Right kidney (tissue), 1 donor: ENCODE results near the gene RAD51B.

Experiments
- DNase-seq: peaks from one replicate; pipeline ENCODE4 v3.0.0-alpha.2; 2016

The RAD51B gene

DNA sequence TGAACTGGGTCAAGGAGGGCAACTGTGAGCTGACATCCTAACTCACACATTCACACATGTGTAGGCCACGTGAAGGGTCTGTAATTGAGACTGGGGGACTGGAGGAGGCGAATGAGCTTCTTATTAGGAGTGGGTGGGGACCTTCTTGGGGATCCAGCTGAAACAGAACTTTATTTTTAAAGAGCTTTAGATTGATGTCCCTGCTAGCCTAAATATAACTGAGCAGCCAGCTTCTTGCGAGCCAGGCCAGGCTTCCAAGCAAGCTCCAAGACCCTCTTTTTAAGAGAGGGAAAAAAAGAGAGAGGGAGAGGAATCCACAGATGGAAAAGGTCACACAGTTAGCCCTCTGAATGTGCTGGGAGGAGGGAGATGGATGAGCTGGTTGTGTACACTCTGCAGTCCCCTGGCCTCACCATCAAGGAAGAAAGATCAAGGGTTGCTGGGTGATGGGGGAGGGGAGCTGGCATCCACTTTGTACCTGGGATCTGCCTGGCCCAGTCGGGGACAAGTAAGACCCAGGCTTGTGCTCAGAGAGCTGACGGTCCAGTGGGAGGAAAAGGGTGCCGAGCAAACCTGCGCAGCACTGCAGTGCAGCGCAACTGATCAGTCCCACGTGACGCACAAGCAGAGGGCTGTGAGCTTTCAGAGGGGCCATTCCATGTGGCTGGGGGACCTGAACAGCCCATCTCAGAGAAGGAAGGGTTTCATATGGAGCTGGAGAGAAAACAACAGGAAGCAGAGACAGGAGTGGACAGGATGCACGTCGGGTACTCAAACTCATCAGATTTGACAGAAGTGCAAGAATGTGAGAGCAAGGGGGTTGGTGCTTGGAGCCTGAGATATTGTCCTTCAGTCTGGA is 818.8 kb downstream of the RAD51B start:
- peak; percentile 65 for DNase-seq

DNA sequence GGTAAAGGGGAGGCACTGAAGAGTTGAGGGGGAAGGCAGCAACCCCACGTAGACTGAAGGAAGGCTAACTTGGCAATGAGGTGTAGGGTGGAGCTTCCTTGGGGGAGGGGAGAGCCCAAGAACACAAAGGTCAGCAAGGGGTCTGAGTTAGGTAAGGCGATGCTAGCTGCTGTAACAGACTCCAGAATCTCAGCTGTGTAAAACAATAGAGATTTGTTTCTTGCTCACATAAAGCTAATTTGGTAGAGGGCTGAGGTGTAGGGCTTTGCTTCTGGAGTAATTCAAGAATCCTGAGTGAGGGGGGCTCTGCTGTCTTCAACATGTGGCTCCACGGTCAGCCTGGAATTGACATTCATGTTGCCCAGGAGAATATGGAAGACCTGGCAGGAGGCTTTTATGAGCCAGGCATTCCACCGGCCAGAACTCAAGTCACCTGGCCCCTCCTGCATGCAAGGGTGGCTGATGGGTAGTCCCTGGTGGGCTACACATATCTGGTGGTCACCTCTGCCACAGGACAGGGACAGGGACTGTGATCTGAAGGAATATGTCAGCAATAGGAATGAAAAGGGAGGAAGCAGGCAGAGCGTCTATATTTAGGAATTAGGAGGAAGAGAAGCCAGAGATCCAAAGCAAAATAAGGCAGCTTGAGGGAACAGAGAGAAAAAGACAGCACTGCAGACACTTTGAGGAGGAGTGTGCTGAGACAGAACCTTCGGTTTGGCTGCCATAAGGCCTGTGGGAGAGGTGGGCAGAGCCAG is 819.6 kb downstream of the RAD51B start:
- DNase-seq: peak; percentile 30

DNA sequence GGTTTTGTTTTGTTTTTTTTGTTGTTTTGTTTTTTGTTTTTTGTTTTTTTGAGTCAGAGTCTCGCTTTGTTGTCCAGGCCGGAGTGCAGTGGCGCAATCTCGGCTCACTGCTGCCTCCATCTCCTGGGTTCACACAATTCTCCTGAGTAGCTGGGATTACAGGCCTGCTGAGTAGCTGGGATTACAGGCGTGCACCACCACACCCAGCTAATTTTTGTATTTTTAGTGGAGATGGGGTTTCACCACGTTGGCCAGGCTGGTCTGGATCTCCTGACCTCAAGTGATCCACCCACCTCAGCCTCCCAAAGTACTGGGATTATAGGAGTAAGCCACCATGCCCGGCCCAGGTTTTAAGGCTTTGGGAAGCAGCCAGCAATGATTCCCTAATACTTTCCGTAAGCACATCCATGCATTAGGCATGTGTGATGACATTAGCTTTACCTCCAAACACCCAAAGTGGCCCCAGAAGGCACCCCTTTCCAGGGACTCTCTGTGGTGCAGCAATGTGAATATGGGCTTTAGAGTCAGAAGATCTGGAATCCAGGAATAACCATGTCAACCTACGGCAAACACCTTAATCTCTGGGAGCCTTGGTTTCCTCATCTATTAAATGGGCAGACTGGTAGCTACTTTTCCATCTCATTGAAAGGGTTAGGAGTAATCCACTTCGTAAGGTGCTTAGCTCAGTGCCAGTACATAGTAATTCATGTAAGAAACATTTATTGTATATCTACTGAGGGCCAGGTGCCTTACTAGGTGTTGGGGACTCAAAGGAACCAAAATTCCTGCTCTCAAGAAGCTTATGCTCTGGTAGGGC is 820.4 kb downstream of the RAD51B start:
- no peak for DNase-seq

DNA sequence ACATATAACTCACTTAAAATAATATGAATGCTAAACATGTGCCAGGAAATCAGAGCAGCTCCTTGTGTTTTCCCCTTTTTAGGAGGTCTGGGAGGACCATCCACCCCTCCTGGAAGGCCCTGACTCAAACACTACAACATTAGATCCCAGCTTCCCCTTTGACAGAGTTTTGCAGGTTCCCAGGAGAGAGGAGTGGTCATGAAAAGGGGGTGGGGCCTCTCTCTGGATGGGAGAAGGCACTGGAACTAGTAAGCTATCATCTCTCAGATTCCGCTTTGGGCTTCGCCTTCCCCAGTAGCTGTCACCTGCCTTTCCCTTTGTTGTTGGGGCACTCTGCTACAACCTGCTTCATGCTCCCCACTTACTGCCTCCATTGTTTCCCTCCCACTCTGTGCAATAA is 824.1 kb downstream of the RAD51B start:
- DNase-seq: no peak

DNA sequence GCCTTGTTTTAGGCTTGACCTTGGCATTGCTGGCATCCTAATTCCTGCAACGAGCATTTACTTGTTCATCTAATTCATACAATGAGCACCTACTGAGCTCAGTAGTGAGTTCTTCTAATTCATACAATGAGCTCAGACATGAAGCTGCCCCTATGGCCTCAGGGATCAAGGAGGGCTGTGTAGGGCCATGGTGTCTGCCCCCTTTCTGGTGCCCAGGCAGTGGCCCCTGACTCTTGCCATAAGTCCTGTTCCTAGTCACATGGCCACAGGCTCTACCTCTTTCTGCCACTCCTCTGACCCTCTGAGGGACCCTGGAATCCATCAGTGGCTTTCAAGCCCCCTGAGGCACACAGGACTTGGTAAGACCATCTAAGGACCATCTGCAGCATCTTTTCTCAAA is 824.5 kb downstream of the RAD51B start:
- no peak for DNase-seq

DNA sequence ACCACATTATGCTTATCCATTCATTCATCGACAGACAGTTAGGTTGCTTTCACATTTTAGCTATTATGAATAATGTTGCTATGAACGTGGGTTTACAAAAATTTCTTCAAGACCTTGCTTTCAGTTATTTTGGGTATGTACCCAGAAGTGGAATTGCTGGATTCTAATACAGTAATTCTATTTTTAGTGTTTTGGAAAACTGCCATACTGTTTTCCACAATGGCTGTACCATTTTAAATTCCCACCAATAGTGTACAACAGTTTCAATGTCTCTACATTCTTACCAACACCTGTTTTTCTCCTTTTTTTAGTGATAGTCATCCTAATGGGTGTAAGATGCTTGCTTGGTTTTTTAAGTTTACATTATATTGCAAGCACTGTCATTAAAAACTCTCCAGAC is 825.8 kb downstream of the RAD51B start:
- no peak for DNase-seq

DNA sequence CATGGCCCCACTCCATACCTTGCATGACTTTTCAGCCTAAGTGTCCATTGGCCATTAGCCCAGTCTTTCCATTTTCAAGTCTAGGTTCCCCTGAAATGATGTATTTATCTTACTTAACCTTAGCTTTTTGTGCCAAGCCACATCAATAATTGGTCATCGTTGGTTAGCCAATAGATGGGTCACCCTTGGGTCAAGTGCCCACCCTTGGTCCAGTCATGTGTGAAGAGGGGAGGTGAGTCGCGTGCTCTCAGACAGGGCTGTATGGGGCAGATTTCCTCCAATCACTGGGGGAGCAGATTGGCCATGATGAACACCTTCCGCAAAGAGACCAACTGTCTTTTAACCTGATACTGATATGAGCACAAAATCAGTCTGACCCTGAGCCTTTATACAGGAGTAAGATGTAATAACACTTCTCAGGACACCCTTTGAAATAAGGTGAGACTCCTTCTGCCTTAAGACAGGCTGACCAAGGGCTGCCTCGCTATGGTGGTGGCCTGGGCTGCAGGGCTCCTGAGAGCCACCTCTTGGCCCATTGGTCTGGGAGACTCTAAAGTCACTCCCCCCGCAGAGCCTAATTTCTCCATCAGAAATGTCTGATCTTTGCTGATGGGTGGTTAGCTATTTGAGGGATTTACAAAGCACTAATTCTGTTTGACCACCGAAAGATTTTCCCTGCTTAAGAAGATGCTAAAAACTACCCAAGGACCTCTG is 830.1 kb downstream of the RAD51B start:
- DNase-seq: no peak

DNA sequence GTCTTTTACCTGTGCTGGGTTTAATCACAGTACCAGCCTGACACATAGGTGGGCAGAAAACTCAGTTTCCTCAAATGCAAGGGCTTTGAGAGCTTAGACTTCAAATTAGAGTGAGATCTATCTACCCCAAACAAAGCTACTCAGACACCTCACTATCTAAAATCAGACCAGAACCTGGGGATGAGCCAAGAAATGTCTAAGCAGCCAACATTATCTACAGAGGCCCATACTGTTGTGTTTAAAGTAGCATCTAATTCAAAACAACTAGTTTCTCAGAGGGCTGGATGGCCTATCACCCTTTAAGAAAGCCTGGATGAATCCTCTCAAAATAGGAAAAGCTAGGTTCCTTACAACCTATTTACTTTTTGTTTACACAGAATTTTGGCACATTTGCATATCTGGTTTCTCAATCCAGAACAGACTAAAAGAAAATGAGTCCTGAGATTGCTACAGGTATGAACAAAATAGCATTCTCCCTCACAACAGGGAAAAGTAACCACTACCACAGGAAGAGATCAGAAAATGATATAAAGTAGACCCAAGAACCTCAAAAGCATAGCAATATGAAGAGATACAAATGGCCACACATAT is 830.9 kb downstream of the RAD51B start:
- no peak for DNase-seq

DNA sequence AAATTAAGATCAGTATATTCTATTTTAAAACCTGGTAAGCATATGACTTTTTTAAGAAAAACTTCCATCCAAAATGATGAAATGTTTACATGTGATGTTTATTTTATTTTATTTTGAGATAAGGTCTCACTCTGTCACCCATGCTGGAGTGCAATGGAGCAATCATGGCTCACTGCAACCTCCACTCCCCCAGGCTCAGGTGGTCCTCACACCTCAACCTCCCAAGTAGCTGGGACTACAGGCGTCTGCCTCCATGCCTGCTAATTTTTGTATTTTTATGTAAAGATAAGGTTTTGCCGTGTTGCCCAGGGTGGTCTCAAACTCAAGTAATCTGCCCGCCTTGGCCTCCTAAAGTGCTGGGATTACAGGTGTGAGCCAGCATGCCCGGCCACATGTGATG is 831.5 kb downstream of the RAD51B start:
- DNase-seq: no peak

DNA sequence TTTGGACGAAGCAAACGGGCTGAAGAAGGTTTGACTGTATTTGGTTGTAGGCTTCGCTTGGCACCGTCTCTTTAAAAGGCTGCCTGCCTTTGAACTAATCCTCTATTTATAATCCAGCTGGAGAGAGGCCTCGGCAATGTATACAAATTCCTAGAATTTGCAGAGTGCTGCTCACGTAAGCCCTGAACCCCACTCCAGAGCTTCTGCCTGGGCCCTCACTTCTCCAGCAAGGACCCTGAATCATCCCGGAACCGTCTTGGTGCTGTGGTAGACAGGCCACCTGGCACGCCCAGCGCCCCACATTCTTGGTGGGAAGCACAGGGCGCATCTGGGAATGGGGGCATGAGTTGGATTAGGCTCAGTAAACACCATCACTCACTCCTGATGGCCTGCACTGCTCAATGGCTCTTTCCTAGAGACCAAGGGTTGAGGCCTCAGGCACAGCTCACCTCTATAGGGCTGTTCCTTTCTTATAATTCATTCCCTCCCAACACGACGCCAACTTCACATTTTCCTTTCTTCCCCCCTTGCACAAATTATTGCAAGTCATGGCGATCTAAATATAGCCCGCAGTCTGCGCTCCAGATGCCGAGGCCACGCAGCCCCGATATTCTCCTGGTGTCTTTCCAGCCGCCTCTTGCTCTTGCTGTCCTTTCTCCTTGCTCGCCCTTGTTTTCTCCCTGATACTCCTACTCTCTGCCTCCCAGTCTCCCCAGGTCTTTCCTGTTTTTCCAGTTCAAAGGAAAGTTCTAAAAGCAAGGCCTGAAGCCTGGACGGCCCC is 832.3 kb downstream of the RAD51B start:
- peak; percentile 35 for DNase-seq

DNA sequence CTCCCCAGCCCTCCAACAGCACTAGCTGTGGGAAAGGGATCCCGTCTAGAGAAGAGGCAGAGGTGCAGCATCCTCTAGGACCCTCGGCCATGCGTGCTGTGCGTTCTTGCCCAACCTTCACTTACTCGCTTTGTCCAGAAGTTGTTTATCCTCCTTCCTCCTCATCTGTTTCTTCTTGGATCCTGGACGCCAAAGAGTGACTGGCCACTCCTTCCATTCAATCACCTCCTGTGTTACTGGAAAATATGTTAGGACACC is 832.8 kb downstream of the RAD51B start:
- no peak for DNase-seq

DNA sequence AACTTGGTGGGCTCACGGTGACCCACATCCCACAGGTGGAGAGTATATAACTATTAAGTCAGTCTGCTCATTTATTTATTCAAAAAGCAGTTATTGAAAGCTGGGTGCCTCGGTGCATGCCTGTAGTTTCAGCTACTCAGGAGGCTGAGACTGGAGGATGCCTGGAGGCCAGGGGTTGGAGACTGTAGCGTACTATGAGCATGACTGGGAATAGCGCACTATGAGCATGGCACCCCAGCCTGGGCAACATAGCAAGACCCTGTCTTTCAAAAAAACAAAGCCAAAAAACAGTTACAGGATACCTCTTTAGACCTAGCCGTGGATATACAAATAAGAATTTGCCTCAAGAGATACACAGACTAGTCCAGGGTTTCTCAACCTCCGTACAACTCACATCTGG is 833.5 kb downstream of the RAD51B start:
- no peak for DNase-seq

DNA sequence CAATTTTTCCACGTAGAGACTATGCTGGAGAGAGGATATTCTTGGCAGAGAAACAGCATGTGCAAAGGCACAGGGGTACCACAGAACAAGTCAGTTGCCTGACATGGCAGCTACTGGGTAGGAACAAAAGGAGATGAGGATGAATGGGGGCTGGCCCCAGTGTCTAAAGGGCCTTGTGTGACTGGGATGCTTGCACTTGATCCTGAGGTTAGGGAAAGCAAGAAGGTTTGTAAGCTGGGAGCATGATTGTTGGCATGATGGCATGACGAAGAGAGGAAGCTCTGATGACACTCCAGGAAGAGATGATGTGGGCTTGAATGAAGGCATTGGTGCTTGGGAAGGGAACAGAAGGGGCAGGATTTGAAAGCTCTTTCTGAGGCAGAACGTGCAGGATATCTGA is 834.2 kb downstream of the RAD51B start:
- no peak for DNase-seq

DNA sequence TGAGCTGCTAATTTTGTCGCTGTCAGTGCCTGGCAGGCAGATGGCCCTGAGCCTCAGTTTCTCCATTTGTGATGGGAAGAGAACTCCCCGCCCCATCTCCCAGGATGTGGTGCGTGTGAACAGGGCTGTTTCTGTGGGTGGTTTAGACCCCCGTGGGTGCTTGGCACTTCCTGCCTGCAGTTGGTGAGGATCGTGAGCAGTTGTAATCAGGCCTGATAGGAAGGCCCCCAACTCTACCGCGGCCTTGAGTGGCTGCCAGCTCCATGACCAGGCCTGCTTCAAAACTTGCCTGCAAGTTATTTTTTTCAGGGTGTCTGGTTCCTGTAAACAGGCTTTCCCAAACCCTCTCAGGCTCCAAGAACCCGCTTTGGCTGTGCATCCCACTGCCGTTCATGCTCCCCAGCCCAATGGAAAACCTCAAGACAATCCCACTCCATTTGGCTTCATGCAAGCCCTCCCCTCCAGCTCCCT is 834.9 kb downstream of the RAD51B start:
- DNase-seq: no peak

DNA sequence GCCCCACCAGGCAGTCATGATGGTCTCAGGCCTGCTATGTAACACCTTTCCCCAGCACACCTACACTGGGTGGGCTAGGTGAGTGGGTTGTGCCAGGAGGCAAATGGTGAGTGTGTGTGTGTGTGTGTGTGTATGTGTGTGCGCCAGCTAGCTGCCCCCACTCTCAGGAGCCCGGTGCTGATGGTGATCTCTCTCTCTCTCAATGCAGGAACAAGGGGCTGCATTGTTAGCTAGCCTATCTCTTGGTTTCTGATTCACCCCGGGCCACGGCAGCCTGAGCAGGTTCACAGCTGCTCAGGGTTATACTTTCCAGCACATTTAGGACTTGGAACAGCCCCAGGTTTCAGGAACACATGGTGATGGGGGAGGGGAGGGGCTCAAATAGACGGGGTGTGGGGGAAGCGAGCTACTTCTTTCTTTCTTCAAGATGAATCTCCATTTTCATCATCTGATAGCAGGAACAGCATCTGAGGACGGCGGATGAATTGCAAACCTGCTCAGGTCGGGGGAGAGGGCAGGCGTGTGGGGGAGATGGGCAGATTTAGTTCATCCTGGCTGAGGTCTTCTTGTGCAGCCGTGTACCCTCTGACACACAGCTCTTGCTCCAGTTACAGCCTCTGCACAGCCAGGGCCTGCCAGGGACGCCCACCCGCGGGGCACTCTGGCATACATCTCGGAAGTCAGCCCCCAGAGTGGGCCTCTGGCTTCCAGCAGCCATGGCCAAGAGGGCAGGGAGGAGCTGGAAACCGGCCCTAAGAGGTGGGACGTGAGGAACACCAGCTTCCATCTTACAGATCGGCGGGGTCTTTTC is 835.6 kb downstream of the RAD51B start:
- DNase-seq: peak; percentile 73

DNA sequence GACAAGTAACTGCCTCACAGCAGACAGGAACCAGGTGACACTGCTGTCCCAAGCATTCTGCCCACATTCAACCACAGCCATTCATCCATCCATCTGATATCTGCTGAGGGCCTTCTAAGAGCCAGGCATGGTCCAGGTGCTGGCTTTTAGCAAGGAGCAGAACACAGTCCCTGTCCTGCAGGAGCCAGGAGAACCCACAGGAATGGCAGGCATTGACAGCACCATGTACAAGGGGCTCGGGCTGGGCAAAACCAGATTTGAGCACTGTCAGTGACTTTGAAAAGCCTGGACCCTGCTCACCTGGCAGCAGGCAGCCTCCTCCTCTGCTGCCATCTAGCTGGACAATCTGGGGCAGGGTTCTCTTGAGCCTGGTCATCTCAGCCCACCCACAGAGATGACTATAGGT is 836.3 kb downstream of the RAD51B start:
- DNase-seq: no peak

DNA sequence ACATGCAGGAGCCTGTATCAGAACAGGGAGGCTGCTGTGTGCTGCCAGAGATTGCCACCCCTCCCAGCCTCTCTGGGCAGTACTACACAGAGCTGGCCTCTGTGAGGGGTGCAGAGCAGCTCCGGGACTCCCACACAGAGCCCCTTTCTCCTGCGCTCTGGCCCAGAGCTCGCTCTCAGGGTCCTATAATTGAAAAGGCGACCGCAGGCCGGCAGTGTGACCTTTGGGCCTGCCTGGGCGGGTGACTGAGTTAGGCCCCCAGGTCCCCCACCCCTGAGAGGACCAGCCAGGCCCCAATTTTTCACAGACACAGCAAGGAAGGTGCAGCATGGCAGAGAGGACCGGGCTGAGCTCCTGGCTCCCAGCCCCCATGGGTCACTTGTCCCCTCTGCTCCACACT is 836.9 kb downstream of the RAD51B start:
- DNase-seq: peak; percentile 4

DNA sequence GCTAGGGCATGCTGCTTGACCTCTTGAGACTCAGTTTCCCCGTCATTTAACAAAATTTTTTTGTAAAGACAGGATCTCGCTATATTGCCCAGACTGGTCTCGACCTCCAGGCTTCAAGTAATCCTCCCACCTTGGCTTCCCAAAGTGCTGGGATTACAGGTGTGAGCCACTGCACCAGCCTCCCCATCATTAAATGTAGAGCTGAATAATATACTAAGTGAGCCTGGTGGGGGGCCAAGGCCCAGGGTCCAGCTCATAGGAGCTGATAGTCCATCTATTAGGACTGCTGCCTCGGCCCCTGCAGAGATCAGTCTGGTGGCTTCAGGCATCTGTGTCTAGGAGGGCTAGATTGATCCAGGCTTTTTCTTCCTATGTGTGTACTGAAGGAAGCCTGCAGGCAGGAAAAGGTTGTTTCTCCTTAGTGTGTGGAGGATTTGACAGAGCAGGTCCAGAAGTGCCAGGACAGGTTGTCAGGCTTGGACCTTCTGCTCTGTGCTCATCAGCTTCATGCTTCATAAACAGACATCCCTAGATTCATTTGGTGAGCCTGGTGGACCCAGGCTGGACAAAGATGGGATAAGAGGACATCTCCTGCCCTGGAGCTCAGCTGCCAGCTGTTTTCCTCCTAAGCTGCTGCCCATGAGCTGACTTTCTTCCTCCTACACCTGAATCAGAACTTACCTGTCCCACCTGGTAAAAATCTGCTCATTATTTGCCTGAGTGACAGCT is 837.9 kb downstream of the RAD51B start:
- no peak for DNase-seq

DNA sequence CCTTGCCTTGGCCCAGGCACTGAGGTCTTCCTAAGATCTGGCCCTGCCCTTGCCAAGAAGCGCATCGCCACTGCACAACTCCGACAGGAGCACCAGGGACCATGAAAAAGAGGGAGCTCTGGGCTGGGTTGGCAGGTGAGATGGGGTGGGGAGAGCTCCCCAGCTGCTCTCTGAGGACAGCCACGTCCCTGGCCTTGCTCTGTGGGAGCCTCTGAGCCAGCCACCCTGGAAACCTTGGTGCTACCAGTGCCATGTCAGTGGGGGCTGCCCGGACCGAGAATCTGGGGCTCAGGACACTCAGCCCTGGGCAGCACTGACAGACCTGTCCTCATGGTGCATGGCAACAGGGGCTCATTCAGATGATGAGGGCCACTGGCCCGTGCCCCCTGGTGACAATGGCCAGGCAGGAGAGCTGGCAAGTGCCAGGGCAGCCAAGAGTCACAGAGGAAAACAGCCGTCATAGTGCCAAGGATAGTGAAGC is 838.5 kb downstream of the RAD51B start:
- DNase-seq: peak; percentile 8
